OCI-LY3 (cell line): ENCODE data around the gene OS9.

Source experiments
- CTCF ChIP-seq: fragments of 200-600, 300-600 bp; sonication (generic); IDR thresholded peaks from 2 replicates; pipeline ENCODE4 v1.5.1; 2014; ENCODE audit warnings: antibody characterized with exemption, low read length, low read depth
- EZH2phosphoT487 ChIP-seq: fragments of 200-600 bp; shearing (Covaris generic); IDR thresholded peaks from 2 replicates; pipeline ENCODE4 v1.6.1; 2018; ENCODE audit warnings: antibody characterized with exemption, mixed run types, low read depth

DNA sequence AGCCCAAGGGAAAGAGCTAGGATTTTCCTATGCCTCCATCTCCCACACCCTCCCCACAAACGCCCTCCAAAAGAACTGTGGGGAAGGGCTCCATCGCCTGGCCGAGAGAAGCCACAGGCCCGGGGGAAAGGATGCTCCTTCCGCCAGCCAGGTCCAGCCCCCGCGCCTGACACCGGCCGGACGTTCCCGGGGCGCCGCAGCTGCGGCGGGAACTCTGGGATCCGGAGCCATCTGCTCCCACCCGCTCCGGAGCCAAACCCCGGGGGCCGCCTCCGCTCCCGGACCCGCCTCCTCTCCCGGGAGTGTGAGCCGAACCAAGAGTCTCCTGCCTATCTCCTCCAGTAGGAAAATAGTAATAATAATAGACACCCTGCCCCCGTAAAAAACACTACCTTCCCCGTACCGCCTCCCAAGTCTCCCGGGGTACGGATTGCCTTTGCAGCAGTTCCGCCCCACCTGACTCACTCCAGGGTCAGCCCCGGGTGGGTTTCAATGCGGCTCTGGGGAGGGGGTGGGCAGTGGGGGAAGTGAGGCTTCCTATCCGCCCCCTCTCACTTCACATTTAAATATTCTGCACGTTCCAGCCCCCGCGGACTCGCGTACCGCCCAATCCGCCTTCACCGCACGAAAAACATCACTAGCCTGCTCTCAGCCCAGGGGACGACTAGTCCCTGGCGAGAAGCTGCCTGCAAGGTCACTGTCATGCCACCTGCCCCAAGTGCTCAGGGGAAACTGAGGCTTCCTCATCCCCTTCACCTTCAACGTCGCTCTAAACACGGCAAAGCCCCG lies 42.2 kb downstream of the OS9 start:
- TF ChIP-seq CTCF (no peak), EZH2phosphoT487 (no peak)
